ENCODE measurements around the gene HOXC12.

Gene HOXC12

DNA sequence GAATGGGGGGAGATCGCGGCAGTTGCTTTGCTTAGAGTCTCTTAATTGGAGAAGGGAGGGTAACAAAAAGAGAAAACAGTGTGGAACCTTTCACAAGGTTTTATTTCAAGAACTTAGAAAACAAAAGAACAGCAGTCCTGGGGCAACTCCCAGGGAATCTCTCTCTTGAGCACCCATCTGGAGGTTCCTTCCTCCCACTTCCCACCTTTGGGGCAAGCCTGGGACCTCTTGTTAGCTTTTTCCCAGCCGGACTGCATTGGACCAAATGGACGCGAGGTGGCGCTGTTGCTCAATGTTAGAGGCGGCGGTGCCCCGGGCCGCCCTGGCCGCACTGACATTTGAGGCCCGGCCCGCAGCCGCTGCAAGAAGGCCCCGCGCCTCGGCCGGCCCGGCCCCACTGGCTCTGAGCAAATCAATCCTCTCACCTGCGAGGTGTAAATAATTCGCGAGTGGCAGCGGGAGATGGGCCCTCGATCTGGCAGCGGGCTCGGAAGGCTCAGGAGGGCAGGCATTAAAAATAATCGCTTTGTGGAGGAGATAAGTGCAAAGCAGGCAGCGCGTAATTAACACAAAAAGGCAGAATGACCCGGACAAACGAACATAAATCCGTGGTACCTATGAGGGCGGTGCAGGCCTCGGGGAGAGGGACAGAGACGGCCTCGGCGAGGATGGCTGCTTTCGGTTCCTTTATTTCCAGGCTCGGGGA lies 51.3 kb downstream of the HOXC12 start (continued):
- TF ChIP-seq BCL11B (tag by site-specific recombination; IDR thresholded peaks at IDR 0.05; ENCODE audit: low read depth) = peak; percentile 91; the same call in 1 of the 2 replicates
- no peak for TF ChIP-seq ZNF473 (tag by site-specific recombination; IDR thresholded peaks at IDR 0.05)
- TF ChIP-seq ZSCAN4 (tag by site-specific recombination; IDR thresholded peaks at IDR 0.05) = no peak
- TF ChIP-seq ZNF16 (tag by site-specific recombination; IDR thresholded peaks at IDR 0.05; ENCODE audit: low read depth) = no peak
- TF ChIP-seq ZNF791 (tag by site-specific recombination; IDR thresholded peaks at IDR 0.05) = no peak
- no peak for TF ChIP-seq EGR2 (tag by site-specific recombination; IDR thresholded peaks at IDR 0.05; ENCODE audit: low read depth)
- peak; percentile 47; the same call in 1 of the 2 replicates for TF ChIP-seq ZNF501 (tag by site-specific recombination; IDR thresholded peaks at IDR 0.05)
- TF ChIP-seq KLF1 (tag by site-specific recombination; IDR thresholded peaks at IDR 0.05) = 0 out of 2 replicates have a peak, but pooled peaks have one; percentile 18
- TF ChIP-seq ZBTB44 (tag by site-specific recombination; IDR thresholded peaks at IDR 0.05) = peak; percentile 59
- no peak for TF ChIP-seq ZNF157 (tag by site-specific recombination; IDR thresholded peaks at IDR 0.05)
- TF ChIP-seq RBAK (tag by site-specific recombination; IDR thresholded peaks at IDR 0.05) = no peak
- no peak for TF ChIP-seq KLF7 (tag by site-specific recombination; IDR thresholded peaks at IDR 0.05; ENCODE audit: borderline replicate concordance)
- no peak for TF ChIP-seq PRDM4 (tag by site-specific recombination; IDR thresholded peaks at IDR 0.05)
- peak; percentile 49; the same call in 1 of the 2 replicates for TF ChIP-seq PRDM10 (tag by site-specific recombination; IDR thresholded peaks at IDR 0.05)
- TF ChIP-seq ZBTB11 (tag by site-specific recombination; conservative IDR thresholded peaks at IDR 0.05; ENCODE audit: low read depth) = peak; percentile 14; the same call in 1 of the 2 replicates
- TF ChIP-seq, protein P1, sequence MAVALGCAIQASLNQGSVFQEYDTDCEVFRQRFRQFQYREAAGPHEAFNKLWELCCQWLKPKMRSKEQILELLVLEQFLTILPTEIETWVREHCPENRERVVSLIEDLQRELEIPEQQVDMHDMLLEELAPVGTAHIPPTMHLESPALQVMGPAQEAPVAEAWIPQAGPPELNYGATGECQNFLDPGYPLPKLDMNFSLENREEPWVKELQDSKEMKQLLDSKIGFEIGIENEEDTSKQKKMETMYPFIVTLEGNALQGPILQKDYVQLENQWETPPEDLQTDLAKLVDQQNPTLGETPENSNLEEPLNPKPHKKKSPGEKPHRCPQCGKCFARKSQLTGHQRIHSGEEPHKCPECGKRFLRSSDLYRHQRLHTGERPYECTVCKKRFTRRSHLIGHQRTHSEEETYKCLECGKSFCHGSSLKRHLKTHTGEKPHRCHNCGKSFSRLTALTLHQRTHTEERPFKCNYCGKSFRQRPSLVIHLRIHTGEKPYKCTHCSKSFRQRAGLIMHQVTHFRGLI (tag by site-specific recombination; IDR thresholded peaks at IDR 0.05) = no peak; the same call in 1 of the 2 replicates
- TF ChIP-seq ZNF37A (tag by site-specific recombination; IDR thresholded peaks at IDR 0.05) = no peak
- TF ChIP-seq ZNF701 (tag by site-specific recombination; IDR thresholded peaks at IDR 0.05) = no peak
- no peak for TF ChIP-seq ZNF560 (tag by site-specific recombination; IDR thresholded peaks at IDR 0.05; ENCODE audit: borderline replicate concordance)
- TF ChIP-seq ZFHX2 (tag by site-specific recombination; conservative IDR thresholded peaks at IDR 0.05) = no peak
- no peak for TF ChIP-seq ZNF112 (tag by site-specific recombination; IDR thresholded peaks at IDR 0.05)
- no peak for TF ChIP-seq ZNF114 (tag by site-specific recombination; IDR thresholded peaks at IDR 0.05)
- no peak for TF ChIP-seq SETDB1 (IDR thresholded peaks at IDR 0.05; ENCODE audit: insufficient read length, low read length)
- no peak for TF ChIP-seq BCL6B (tag by site-specific recombination; IDR thresholded peaks at IDR 0.05)

All from HEK293 (cell line).